K562 (cell line): ENCODE data around the gene ZNF488. TPM values are rescaled to one million over a fixed set of nuclear protein-coding genes. Genes with fewer than 3 reads are reported as not detected.
A peak's percentile ranks its signal among the peaks of the same experiment; 100 is the strongest.

ENCODE experiments used
- ATAC-seq: fragments of 200-7000 bp; cut with Tn5 transposase; 3 replicates; pipeline ENCODE4 v1.9.1; 2020; ENCODE audit warnings: moderate library complexity
- BruUV-seq: library from RNA; stranded (reverse); fragments of 400-500 nt; replicated peaks from 2 replicates; lab custom pipeline; 2021; lab: Mats Ljungman, UMichigan
- CTCF ChIA-PET: fragments of 300-600 bp; formaldehyde crosslinking; extraction: SDS; loops from one replicate; lab custom pipeline; 2021; ENCODE audit warnings: low intra/inter-chr PET ratio; lab: Yijun Ruan, JAX
- POLR2A ChIA-PET: fragments of 300-600, 350-650 bp; sonication (Branson Sonifier 250); formaldehyde crosslinking; extraction: SDS; loops from one replicate; lab custom pipeline; 2021; ENCODE audit warnings: antibody characterized with exemption, inconsistent platforms; lab: Yijun Ruan, JAX
- DNase-seq, 4 experiments: peaks; one replicate each; pipeline versions ENCODE4 v3.0.0 to v3.0.0-alpha.2; 2011 to 2018; ENCODE audit warnings: low spot score in 3 of 4, mixed read lengths in 3 of 4; ENCODE audit errors: extremely low read depth in 1 of 4
- FAIRE-seq: peaks from 2 replicates; lab custom pipeline; 2011; peaks lifted over from hg19 to GRCh38; lab: Jason Lieb, UNC
- H2AFZ ChIP-seq: 2 replicates; pipeline ENCODE4 v1.6.0; 2011; ENCODE audit warnings: low read depth, low read length, control low read depth, inconsistent platforms
- H3K27ac ChIP-seq: fragments of 200-600 bp; 3 replicates; pipeline ENCODE4 v1.8.0; 2011; ENCODE audit warnings: low read depth, mild to moderate bottlenecking, control low read depth, inconsistent platforms, low read length, moderate library complexity, mixed read lengths; ENCODE audit errors: extremely low read depth
- H3K27me3 ChIP-seq, 2 experiments: fragments of 300-600 bp in 1 of 2; 2 replicates in 1 of 2; 3 replicates in 1 of 2; pipeline versions ENCODE4 v1.6.0 to v1.8.0; 2011; ENCODE audit warnings: inconsistent platforms in 2 of 2, low read length in 2 of 2, mild to moderate bottlenecking in 1 of 2, mixed read lengths in 1 of 2, moderate library complexity in 1 of 2; ENCODE audit not compliant: control insufficient read depth in 2 of 2, insufficient read depth in 2 of 2
- H3K36me3 ChIP-seq: fragments of 300-600 bp; 3 replicates; pipeline ENCODE4 v1.8.0; 2011; ENCODE audit warnings: mild to moderate bottlenecking, low read length, inconsistent platforms; ENCODE audit not compliant: control insufficient read depth, insufficient read depth
- H3K4me1 ChIP-seq, 2 experiments: fragments of 200-600 bp in 1 of 2; replicated peaks in 1 of 2; 2 replicates in 1 of 2; 3 replicates in 1 of 2; pipeline versions ENCODE4 v1.5.1 to v1.8.0; 2011; ENCODE audit warnings: inconsistent platforms in 2 of 2, low read length in 2 of 2, mild to moderate bottlenecking in 1 of 2, mixed read lengths in 1 of 2, moderate library complexity in 1 of 2; ENCODE audit not compliant: control insufficient read depth in 2 of 2, insufficient read depth in 2 of 2
- H3K4me2 ChIP-seq: 2 replicates; pipeline ENCODE4 v1.6.1; 2011; ENCODE audit warnings: low read length, control low read depth, inconsistent platforms, mixed read lengths; ENCODE audit not compliant: insufficient read depth
- H3K4me3 ChIP-seq: fragments of 200-600 bp; sonication (generic), shearing (Covaris generic); 2 replicates; pipeline ENCODE4 v1.5.1; 2016; ENCODE audit warnings: control low read depth, inconsistent platforms
- H3K79me2 ChIP-seq: fragments of 200-600 bp; 3 replicates; pipeline ENCODE4 v1.8.0; 2011; ENCODE audit warnings: low read length, inconsistent platforms; ENCODE audit not compliant: control insufficient read depth, insufficient read depth
- H3K9ac ChIP-seq, 2 experiments: 2 replicates each; pipeline versions ENCODE4 v1.6.0 to v1.6.1; 2011; ENCODE audit warnings: low read depth in 2 of 2, low read length in 2 of 2, control low read depth in 1 of 2, inconsistent platforms in 1 of 2, mild to moderate bottlenecking in 1 of 2, mixed read lengths in 1 of 2; ENCODE audit not compliant: insufficient read depth in 1 of 2
- H3K9me1 ChIP-seq: one replicate; pipeline ENCODE4 v1.6.0; 2011; ENCODE audit warnings: inconsistent platforms, mild to moderate bottlenecking, low read length, moderate library complexity; ENCODE audit not compliant: control insufficient read depth, insufficient read depth
- H3K9me3 ChIP-seq: replicated peaks from 2 replicates; pipeline ENCODE4 v1.5.1; 2011; ENCODE audit warnings: low read depth, low read length, inconsistent platforms; ENCODE audit not compliant: control insufficient read depth, insufficient read depth
- H4K20me1 ChIP-seq: replicated peaks from 2 replicates; pipeline ENCODE4 v1.6.1; 2011; ENCODE audit warnings: low read length, inconsistent platforms, mixed read lengths; ENCODE audit not compliant: control insufficient read depth, insufficient read depth
- ASH1L ChIP-seq: fragments of 450-650 bp; IDR thresholded peaks from 2 replicates; pipeline ENCODE4 v1.6.1; 2018; ENCODE audit warnings: borderline replicate concordance, mild to moderate bottlenecking, low read depth; ENCODE audit not compliant: partially characterized antibody
- BRD4 ChIP-seq: fragments of 200-600 bp; sonication (generic); IDR thresholded peaks from 2 replicates; pipeline ENCODE4 v1.6.1; 2017; ENCODE audit warnings: inconsistent platforms
- CEBPB ChIP-seq: fragments of 450-650 bp; IDR thresholded peaks from 2 replicates; pipeline ENCODE4 v1.6.1; 2016; ENCODE audit warnings: missing genetic modification characterization, missing compliant biosample characterization
- CGGBP1 ChIP-seq: fragments of 250-450 bp; sonication (Bioruptor Pico); IDR thresholded peaks from 2 replicates; pipeline ENCODE4 v1.9.0; 2021; ENCODE audit warnings: mild to moderate bottlenecking
- FOXJ3 ChIP-seq: sonication (generic); formaldehyde crosslinking; IDR thresholded peaks from 2 replicates; pipeline ENCODE4 v1.4.0; 2020; ENCODE audit warnings: mild to moderate bottlenecking, missing genetic modification reagents
- GATAD2B ChIP-seq: fragments of 450-650 bp; IDR thresholded peaks from 2 replicates; pipeline ENCODE4 v1.6.1; 2017; ENCODE audit warnings: mild to moderate bottlenecking, borderline replicate concordance
- HNRNPLL ChIP-seq: fragments of 200-400 bp; formaldehyde crosslinking; IDR thresholded peaks from 2 replicates; pipeline ENCODE4 v1.6.1; 2017; ENCODE audit warnings: low read length, low read depth, mild to moderate bottlenecking; ENCODE audit not compliant: poor library complexity, severe bottlenecking
- L3MBTL2 ChIP-seq: fragments of 450-650 bp; IDR thresholded peaks from 2 replicates; pipeline ENCODE4 v1.6.1; 2016; ENCODE audit warnings: mild to moderate bottlenecking, moderate library complexity
- LARP7 ChIP-seq: fragments of 450-650 bp; IDR thresholded peaks from 2 replicates; pipeline ENCODE4 v1.6.1; 2016
- MCM2 ChIP-seq: fragments of 450-650 bp; IDR thresholded peaks from 2 replicates; pipeline ENCODE4 v1.6.1; 2017; ENCODE audit warnings: low read depth, mild to moderate bottlenecking
- NCOA6 ChIP-seq: fragments of 450-650 bp; IDR thresholded peaks from 2 replicates; pipeline ENCODE4 v1.6.1; 2017; ENCODE audit warnings: mild to moderate bottlenecking
- RBM14 ChIP-seq: fragments of 200-400 bp; formaldehyde crosslinking; IDR thresholded peaks from 2 replicates; pipeline ENCODE4 v1.6.1; 2018; ENCODE audit warnings: low read depth, mild to moderate bottlenecking, low read length, moderate library complexity, borderline replicate concordance; ENCODE audit not compliant: insufficient read depth
- SAP30 ChIP-seq: fragments of 200-600 bp; sonication (generic); IDR thresholded peaks from 2 replicates; pipeline ENCODE4 v1.6.1; 2012; ENCODE audit warnings: borderline replicate concordance, low read depth, mild to moderate bottlenecking, moderate library complexity, low read length, control low read depth, inconsistent platforms; ENCODE audit not compliant: insufficient read depth, poor library complexity, severe bottlenecking
- STAT5B ChIP-seq: fragments of 250-450 bp; sonication (Bioruptor Pico); IDR thresholded peaks from 2 replicates; pipeline ENCODE4 v1.8.0; 2021; ENCODE audit warnings: mild to moderate bottlenecking, inconsistent platforms
- TEAD4 ChIP-seq, 2 experiments: sonication (generic) in 1 of 2; formaldehyde crosslinking in 1 of 2; IDR thresholded peaks; 2 replicates each; pipeline versions ENCODE4 v1.6.1 to v1.8.0; 2012 to 2022; ENCODE audit warnings: borderline replicate concordance in 1 of 2, inconsistent platforms in 1 of 2, low read length in 1 of 2, mild to moderate bottlenecking in 1 of 2, missing genetic modification reagents in 1 of 2
- WGBS: fragments of 100-300 bp; shearing (Covaris generic); methylation state at CpG from one replicate; pipeline ENCODE4 v1.1.6; 2016; ENCODE audit warnings: low coverage, mixed read lengths; ENCODE audit not compliant: insufficient coverage; ENCODE audit errors: missing lambda C conversion rate; 5-methylcytosine and 5-hydroxymethylcytosine counted together
- in situ Hi-C: fragments of 300-500 bp; cut with MboI; formaldehyde crosslinking; loops from 4 replicates; pipeline ENCODE4 v1.15.0; 2018; ENCODE audit warnings: inconsistent platforms, mixed read lengths
- intact Hi-C: fragments of 100-400 bp; cut with micrococcal nuclease; formaldehyde crosslinking; loops from 2 replicates; pipeline ENCODE4 v1.14.2; 2022
- polyA plus RNA-seq, 8 experiments: library from polyadenylated mRNA; depleted of rRNA in 4 of 8; stranded (reverse) in 5 of 8; unstranded in 3 of 8; fragments of >200 nt; fragmentation: Nextera tagmentation in 2 of 8; fragmentation: Illumina TruSeq in 1 of 8; extraction: Ambion mirVana in 2 of 8; extraction: Trizol in 1 of 8; gene quantifications; 2 replicates each; pipeline versions ENCODE4 v1.2.1 to v1.2.3, GENCODE V29; 2011 to 2014; ENCODE audit warnings: inconsistent platforms in 1 of 8, missing spikeins in 1 of 8
- total RNA-seq, 7 experiments: library from RNA; depleted of rRNA in 6 of 7; stranded (reverse); fragments of >200 nt in 6 of 7; fragmentation: Illumina TruSeq in 2 of 7; extraction: Trizol in 2 of 7; gene quantifications; 2 replicates each; pipeline versions ENCODE4 v1.2.1 to v1.2.3, GENCODE V29; 2011 to 2021; ENCODE audit warnings: low replicate concordance in 1 of 7

The ZNF488 gene
- total and polyA plus RNA-seq, 9 of the 15 experiments (the other 6 are each of a cell fraction or from before 2014, with no cell fraction given): 0.03 to 0.09 (median 0.05) TPM; not detected in 3

- Histone ChIP-seq H3K27ac (no peak overlapping the region), H3K4me1 (peaks cover 0 to 2% of the 10 kb centered on the region in 2 experiments; a peak in 1 of 5 replicates), H3K36me3 (no peaks in the 10 kb centered on the region), H2AFZ (no peak overlapping the region), H3K9me3 (no peaks in the 10 kb centered on the region), H3K27me3 (peaks cover 53 to 85% of the 10 kb centered on the region in 2 experiments), H4K20me1 (peaks cover 5% of the 10 kb centered on the region), H3K4me2 (no peak overlapping the region), H3K79me2 (no peaks in the 10 kb centered on the region), H3K9ac (no peak overlapping the region), H3K9me1 (peaks cover 5% of the 10 kb centered on the region), H3K4me3 (no peak overlapping the region)
- no peak for TF ChIP-seq CEBPB (tag)
- FAIRE-seq (no peak), DNase-seq (no peak), ATAC-seq (no peak)
- ChIA-PET POLR2A (interaction anchor here (0.8 to 1.0 kb wide), 2 partner anchors 16 to 109 kb away, joined by 3 read pairs; partner anchors contain the start of gene ZNF488), CTCF (no interaction called here)
- in situ Hi-C loops (no loop called here), intact Hi-C loops (no loop called here)
- no TSS peak for BruUV-seq
- under 1% methylated on average over 24 of the region's 24 CpGs for WGBS
These were observed 15.5 kb downstream of the ZNF488 start for GRCh38 chr10:47368431-47369180.

DNA sequence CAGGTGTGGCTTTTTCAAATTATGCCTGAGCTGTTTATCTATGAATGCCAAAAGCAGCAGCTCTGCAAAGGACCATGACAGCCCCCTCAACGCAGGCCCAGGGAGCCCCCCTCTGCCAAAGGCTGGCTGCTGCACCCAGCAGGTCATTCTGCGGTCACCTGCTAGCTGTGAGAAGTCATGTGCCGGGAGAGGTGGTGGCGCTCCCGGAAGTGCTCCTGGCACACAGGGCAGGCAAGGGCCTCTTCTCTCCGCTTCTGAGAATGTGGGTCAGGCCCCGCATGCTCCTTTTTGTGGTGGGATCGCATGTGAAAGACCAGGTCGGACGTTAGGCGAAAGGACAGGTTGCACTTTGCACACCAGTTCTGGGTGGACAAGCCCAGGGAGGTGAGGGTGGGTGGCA, 16.4 kb downstream of the ZNF488 start:
- in situ Hi-C loops: no loop called here
- intact Hi-C loops: no loop called here
- no peak for DNase-seq
- no peak for ATAC-seq
- Histone ChIP-seq H3K9me3 (no peaks in the 10 kb centered on the region), H3K4me2 (no peak overlapping the region), H3K4me1 (peaks cover 0 to 2% of the 10 kb centered on the region in 2 experiments; a peak in 1 of 5 replicates), H3K4me3 (no peak overlapping the region), H3K9me1 (peaks cover 2% of the 10 kb centered on the region), H3K79me2 (no peaks in the 10 kb centered on the region), H3K27ac (no peak overlapping the region), H3K36me3 (no peaks in the 10 kb centered on the region), H4K20me1 (peaks cover 5% of the 10 kb centered on the region), H3K9ac (0 out of 4 replicates have a peak overlapping the region, but pooled peaks of 1 of the 2 experiments have one; percentile 10), H2AFZ (no peak overlapping the region), H3K27me3 (peaks cover 49 to 81% of the 10 kb centered on the region in 2 experiments)
- FAIRE-seq: no peak
- ChIA-PET CTCF (no interaction called here), POLR2A (interaction anchor here (1.0 to 1.4 kb wide), 2 partner anchors 12 to 108 kb away, joined by 3 to 4 read pairs; no protein-coding TSS in a partner anchor)
- WGBS: under 1% methylated on average over 11 of the region's 11 CpGs
- BruUV-seq: no TSS peak
- TF ChIP-seq HNRNPLL (no peak), NCOA6 (no peak), GATAD2B (no peak), SAP30 (no peak), L3MBTL2 (no peak), STAT5B (no peak), RBM14 (no peak), LARP7 (no peak), BRD4 (no peak), ASH1L (no peak), TEAD4 (IDR thresholded peaks at IDR 0.05; ENCODE audit: low read length) (no peak), TEAD4 (CRISPR knock-in tag; IDR thresholded peaks at IDR 0.05; ENCODE audit: borderline replicate concordance) (no peak), MCM2 (no peak), FOXJ3 (CRISPR knock-in tag) (no peak), CGGBP1 (no peak)
